GM21381 (cell line): ENCODE results near the gene LAMA2.
A peak's percentile ranks its signal among the peaks of the same experiment; 100 is the strongest.

Experiments
- ATAC-seq: cut with Tn5 transposase; IDR thresholded peaks from one replicate; pipeline ENCODE4 v1.9.1; 2021; ENCODE audit warnings: mild to moderate bottlenecking, moderate library complexity; ENCODE audit not compliant: unreplicated experiment

Gene LAMA2

GRCh38 chr6:129206821-129207220, 323.9 kb downstream of the LAMA2 start:
- no peak for ATAC-seq

- ATAC-seq = no peak
Observed at GRCh38 chr6:129207832-129208231, 324.9 kb downstream of the LAMA2 start.

- ATAC-seq = no peak
Observed at GRCh38 chr6:129208415-129209034, 325.6 kb downstream of the LAMA2 start.

GRCh38 chr6:129209355-129209754, 326.4 kb downstream of the LAMA2 start:
- ATAC-seq = no peak

GRCh38 chr6:129210684-129211083, 327.7 kb downstream of the LAMA2 start:
- no peak for ATAC-seq

- ATAC-seq = no peak
Observed at GRCh38 chr6:129211626-129212025, 328.7 kb downstream of the LAMA2 start.

GRCh38 chr6:129212081-129212480, 329.1 kb downstream of the LAMA2 start:
- ATAC-seq = no peak

GRCh38 chr6:129215246-129215645, 332.3 kb downstream of the LAMA2 start:
- ATAC-seq = no peak

- ATAC-seq = no peak
Observed at GRCh38 chr6:129215916-129216520, 333.1 kb downstream of the LAMA2 start.

GRCh38 chr6:129217701-129218100, 334.8 kb downstream of the LAMA2 start:
- no peak for ATAC-seq

- no peak for ATAC-seq
Observed at GRCh38 chr6:129233458-129234134, 350.7 kb downstream of the LAMA2 start.

GRCh38 chr6:129235167-129236000, 352.4 kb downstream of the LAMA2 start:
- ATAC-seq = no peak

GRCh38 chr6:129236001-129236517, 353.1 kb downstream of the LAMA2 start:
- peak; percentile 60 for ATAC-seq

GRCh38 chr6:129238991-129239390, 356.1 kb downstream of the LAMA2 start:
- no peak for ATAC-seq

GRCh38 chr6:129239825-129240491, 357.0 kb downstream of the LAMA2 start:
- ATAC-seq = no peak

GRCh38 chr6:129240492-129240853, 357.5 kb downstream of the LAMA2 start:
- no peak for ATAC-seq

GRCh38 chr6:129242546-129242945, 359.6 kb downstream of the LAMA2 start:
- no peak for ATAC-seq

GRCh38 chr6:129243377-129243776, 360.4 kb downstream of the LAMA2 start:
- ATAC-seq = no peak

- no peak for ATAC-seq
Observed at GRCh38 chr6:129248946-129249345, 366.0 kb downstream of the LAMA2 start.

- peak; percentile 88 for ATAC-seq
Observed at GRCh38 chr6:129251669-129252376, 368.9 kb downstream of the LAMA2 start.
